Fibroblast of skin of scalp (primary cell): Measurements from ENCODE around the gene CERS3.

Experiments used
- DNase-seq: peaks from one replicate; pipeline ENCODE4 v3.0.0-alpha.2; 2013

Gene CERS3

GRCh38 chr15:100373942-100374341, 154.8 kb downstream of the CERS3 start:
- DNase-seq = no peak

GRCh38 chr15:100373120-100373896, 155.4 kb downstream of the CERS3 start:
- DNase-seq = no peak

- no peak for DNase-seq
Measured at GRCh38 chr15:100372739-100373119, 156.0 kb downstream of the CERS3 start.

- no peak for DNase-seq
Measured at GRCh38 chr15:100355342-100355741, 173.4 kb downstream of the CERS3 start.

- DNase-seq = no peak
Measured at GRCh38 chr15:100353449-100353848, 175.3 kb downstream of the CERS3 start.

- DNase-seq = peak; percentile 60
Measured at GRCh38 chr15:100350434-100351226, 178.1 kb downstream of the CERS3 start.
